ENCODE measurements around the gene MED15. TPM values are rescaled to one million over a fixed set of nuclear protein-coding genes. Genes with fewer than 3 reads are reported as not detected.
"Not testable (repeated sequence)": the region's sequence is repeated elsewhere in the genome, so short reads cannot be mapped to it uniquely, and the experiment has no call there.

The MED15 gene
- 31.0 and 56.8 TPM in 2 replicates for total RNA-seq (2014; rRNA removed; shearing (Covaris generic); ENCODE audit: low replicate concordance)

- in situ Hi-C loops (cut with HindIII; ENCODE audit: low pct_unique_long_range_greater_than_20kb, low sequenced_read_pairs), result no loop called here
- DNase-seq (ENCODE audit: low read depth), result peak; percentile 89
Observed at GRCh38 chr22:20507253-20508066, at the start of gene MED15. Gene MED15 (plus strand): TSS chr22:20507610. CDS start chr22:20507679, 69 bp downstream.

GRCh38 chr22:20458530-20459151 lies 48.8 kb upstream of the MED15 start:
- in situ Hi-C loops (cut with HindIII; ENCODE audit: low pct_unique_long_range_greater_than_20kb, low sequenced_read_pairs), result no loop called here
- DNase-seq (ENCODE audit: low read depth), result no peak

- no peak for DNase-seq (ENCODE audit: low read depth)
- in situ Hi-C loops (cut with HindIII; ENCODE audit: low pct_unique_long_range_greater_than_20kb, low sequenced_read_pairs), result no loop called here
Observed at GRCh38 chr22:20459152-20459542, 48.3 kb upstream of the MED15 start.

- no peak for DNase-seq (ENCODE audit: low read depth)
- in situ Hi-C loops (cut with HindIII; ENCODE audit: low pct_unique_long_range_greater_than_20kb, low sequenced_read_pairs), result no loop called here
Observed at GRCh38 chr22:20459862-20460261, 47.5 kb upstream of the MED15 start.

DNA sequence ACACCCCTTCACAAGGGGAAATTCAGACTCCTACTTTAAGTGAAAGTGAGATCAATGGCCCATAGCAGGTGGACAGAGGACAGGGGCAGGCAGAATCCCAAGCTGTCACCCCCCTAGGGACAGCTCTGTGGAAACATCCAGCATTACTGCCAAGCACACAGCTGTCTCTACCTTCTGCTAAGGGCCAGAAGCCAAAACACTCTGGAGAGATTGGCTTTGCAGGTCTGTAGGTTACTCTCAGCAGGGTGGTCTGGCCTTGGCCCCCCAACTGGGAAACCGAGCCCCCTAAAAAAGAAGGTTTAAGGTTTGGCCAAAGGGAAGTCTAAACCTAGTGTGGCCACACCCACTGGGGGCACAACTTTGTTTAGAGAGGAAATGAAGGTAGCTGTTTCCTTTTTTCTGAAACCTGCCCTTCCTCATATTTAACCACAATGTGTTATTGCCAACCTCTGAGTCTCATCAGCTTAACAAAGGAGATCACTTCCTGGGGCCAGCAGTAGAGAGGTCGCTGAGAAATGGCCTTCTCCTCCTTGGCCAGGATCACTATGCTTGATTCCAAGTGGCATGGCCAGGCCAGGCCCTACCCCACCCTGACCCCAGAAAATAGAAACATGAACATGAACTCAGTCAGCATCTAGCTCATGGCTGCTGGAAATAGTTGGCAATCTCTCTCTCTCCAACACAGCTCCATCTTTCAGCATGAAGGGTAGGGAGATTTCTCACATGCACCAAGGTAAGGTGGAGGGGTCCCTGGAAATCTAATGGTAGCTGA lies 43.9 kb upstream of the MED15 start:
- DNase-seq (ENCODE audit: low read depth), result no peak
- in situ Hi-C loops (cut with HindIII; ENCODE audit: low pct_unique_long_range_greater_than_20kb, low sequenced_read_pairs), result no loop called here

GRCh38 chr22:20464096-20464614 lies 43.3 kb upstream of the MED15 start:
- in situ Hi-C loops (cut with HindIII; ENCODE audit: low pct_unique_long_range_greater_than_20kb, low sequenced_read_pairs), result no loop called here
- DNase-seq (ENCODE audit: low read depth), result no peak

DNA sequence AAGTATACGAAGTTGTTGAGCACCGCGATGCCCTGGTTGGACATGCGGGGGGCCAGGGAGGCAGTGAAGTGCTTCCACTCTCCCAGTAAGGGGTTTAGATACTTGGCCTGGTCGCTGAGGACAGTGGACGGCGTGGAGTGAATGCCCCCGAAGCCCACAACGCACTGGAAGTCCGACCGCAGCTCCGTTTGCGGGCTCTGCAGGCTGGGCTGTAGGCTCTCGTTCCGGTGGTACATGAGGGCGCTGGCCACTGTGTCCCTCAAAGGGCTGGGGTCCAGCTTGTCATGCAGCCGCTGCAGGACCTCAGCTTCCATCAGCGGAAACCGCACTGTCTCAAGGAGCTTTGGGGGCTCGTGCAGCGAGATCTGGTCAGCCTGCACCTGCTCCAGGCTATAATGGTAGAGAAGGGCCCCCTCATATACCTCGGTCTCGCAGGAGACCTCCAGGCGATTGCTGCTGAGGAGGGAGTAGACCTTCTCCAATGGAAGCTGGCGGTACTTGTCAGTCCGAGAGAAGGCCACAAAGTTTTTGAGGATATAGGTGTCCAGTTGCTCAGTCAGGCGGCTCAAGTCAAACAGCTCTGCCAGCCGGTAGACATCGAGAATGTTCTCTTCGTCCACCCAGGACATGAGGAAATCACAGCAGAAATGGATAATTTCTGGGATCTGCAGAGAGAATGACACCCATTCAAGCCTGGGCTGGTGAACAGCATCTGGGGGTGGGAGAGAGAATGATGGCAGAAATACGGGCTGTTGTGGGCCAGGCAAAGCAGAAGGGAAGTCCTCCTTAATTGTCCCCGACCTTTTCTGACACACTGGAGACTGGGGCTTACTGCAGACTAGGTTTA lies 42.3 kb upstream of the MED15 start:
- DNase-seq (ENCODE audit: low read depth), result no peak
- in situ Hi-C loops (cut with HindIII; ENCODE audit: low pct_unique_long_range_greater_than_20kb, low sequenced_read_pairs), result no loop called here

GRCh38 chr22:20465759-20466077 lies 41.7 kb upstream of the MED15 start:
- in situ Hi-C loops (cut with HindIII; ENCODE audit: low pct_unique_long_range_greater_than_20kb, low sequenced_read_pairs), result no loop called here
- DNase-seq (ENCODE audit: low read depth), result no peak

DNA sequence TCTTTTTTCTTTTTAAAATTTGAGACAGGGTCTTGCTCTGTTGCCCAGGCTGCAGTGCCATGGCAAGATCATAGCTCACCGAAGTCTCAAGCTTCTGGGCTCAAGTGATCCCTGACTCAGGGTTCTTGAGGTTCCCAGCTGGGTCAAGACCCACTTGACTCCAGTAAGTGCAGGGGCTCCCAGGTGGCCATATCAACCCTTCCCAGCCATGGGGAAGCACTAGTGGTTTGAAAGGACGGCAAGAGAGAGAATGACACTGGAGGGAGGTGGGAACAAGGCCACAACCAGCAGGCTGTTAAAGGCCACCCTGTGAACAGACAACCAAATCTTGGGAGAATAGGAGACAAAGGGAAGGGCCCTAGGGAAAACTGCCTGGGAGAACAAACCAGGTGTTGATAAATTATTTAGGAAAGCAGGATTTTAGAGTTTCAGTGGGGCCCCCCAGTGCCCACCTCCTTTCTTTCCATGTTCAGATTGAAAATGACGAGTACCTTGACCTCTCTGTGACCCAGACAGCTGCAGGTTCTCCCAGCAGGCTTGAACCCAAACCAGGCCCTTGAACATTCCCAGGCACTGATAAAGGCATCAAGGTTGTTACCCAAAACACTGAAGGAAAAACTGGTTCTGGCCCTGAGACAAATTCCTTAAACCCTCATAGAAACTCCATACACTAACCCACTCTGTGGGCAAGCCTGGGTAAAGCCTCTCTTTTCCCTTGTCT lies 40.6 kb upstream of the MED15 start:
- DNase-seq (ENCODE audit: low read depth), result no peak
- in situ Hi-C loops (cut with HindIII; ENCODE audit: low pct_unique_long_range_greater_than_20kb, low sequenced_read_pairs), result no loop called here

DNA sequence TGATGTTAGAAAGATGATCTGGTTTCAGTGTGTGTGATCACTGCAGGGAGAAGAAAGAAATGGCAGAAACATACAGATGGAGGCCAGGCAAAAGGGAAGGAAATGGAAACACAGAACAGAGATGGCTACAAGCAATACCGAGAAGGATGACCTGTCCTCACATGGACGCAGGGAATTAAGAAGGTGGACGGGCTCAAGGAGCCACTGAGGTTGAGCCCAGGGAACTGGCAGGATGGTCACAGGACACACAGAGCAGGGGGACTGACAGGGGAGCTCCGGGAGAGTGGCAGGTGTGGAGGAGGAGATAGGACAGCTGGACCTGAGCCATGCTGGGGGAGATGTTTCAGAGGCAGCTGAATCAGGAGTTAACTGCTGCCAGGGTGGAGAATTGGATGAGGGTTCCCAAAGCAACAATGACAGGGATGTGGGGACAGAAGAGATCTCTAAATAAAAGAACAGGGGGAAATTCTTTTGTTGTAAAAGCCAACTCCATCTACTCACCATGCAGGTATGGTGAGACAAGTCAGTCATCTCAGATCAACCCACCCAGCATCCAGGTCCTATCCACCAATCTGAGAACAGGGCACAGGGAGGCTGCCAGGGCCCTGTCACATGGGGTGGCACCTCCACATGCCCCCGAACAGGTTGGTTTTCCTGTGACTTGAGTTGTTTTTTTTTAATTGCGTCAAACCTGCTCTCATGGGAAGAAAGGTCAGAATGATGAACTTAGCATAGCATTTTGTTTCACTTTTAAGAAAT lies 38.1 kb upstream of the MED15 start:
- in situ Hi-C loops (cut with HindIII; ENCODE audit: low pct_unique_long_range_greater_than_20kb, low sequenced_read_pairs), result no loop called here
- no peak for DNase-seq (ENCODE audit: low read depth)

GRCh38 chr22:20470525-20470924 lies 36.9 kb upstream of the MED15 start:
- DNase-seq (ENCODE audit: low read depth); in situ Hi-C loops (cut with HindIII; ENCODE audit: low pct_unique_long_range_greater_than_20kb, low sequenced_read_pairs): not testable (repeated sequence)

DNA sequence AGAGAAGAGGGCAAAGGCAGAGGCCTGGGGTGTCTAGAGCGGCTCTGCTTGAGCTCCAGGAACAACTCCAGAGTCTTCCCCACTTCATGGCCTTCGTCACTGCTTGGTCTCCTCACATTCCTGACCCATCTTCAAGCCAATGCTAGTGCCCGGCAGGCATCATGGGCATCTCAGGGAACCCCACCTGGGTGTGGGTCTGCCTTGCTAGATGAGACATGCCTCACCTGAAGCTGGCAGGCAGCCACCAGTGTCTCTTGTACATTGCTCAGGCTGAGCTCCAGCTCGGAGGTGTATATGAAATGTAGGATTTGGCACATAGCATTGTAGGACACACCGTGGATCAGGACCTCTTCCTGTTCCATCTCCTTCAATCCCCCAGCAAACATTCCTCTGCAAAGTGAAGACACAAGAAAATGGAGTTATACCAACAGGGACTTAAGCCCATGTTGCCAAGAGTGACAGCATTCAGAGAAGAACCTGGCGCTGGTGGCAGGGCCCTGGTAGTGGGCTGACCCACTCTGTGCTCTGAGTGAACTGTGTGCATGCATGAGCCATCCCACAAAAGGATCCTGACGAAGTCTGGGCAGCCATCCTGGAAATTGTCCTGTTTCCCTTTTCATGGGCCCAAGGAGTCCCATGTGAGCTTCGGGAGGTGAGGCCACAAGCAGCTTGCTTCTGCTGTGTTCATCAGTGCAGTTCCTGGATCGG lies 36.1 kb upstream of the MED15 start:
- no peak for DNase-seq (ENCODE audit: low read depth)
- in situ Hi-C loops (cut with HindIII; ENCODE audit: low pct_unique_long_range_greater_than_20kb, low sequenced_read_pairs), result no loop called here

GRCh38 chr22:20472629-20473442 lies 34.6 kb upstream of the MED15 start:
- DNase-seq (ENCODE audit: low read depth), result no peak
- in situ Hi-C loops (cut with HindIII; ENCODE audit: low pct_unique_long_range_greater_than_20kb, low sequenced_read_pairs), result no loop called here

DNA sequence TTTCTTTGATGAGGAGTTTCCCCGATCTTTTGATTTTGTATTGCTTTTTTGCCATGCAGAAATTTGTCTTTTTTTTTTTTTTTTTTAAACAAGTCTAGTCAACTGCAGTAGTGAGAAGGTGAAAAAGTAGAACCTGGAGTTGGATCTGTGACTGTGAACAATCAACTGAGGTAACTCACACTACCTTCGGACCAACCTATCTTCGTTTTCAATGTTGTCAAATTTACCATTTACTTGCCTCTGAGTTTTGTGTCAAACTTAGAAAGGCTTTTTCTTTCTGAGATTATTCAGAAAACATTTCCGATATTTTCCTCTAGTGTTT lies 32.3 kb upstream of the MED15 start:
- in situ Hi-C loops (cut with HindIII; ENCODE audit: low pct_unique_long_range_greater_than_20kb, low sequenced_read_pairs), result no loop called here
- no peak for DNase-seq (ENCODE audit: low read depth)

DNA sequence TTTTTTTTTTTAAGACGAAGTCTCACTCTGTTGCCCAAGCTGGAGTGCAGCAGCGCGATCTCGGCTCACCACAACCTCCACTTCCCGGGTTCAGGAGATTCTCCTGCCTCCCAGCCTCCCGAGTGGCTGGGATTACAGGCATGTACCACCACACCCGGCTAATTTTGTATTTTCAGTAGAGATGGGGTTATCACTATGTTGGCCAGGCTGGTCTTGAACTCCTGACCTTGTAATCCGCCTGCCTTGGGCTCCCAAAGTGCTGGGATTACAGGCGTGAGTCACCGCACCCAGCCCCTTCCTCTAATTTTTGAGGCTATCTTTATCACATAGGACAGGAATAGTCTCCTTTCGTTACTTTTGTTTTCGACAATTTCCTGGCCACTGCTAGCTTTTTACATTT lies 31.8 kb upstream of the MED15 start:
- in situ Hi-C loops (cut with HindIII; ENCODE audit: low pct_unique_long_range_greater_than_20kb, low sequenced_read_pairs); DNase-seq (ENCODE audit: low read depth): not testable (repeated sequence)

DNA sequence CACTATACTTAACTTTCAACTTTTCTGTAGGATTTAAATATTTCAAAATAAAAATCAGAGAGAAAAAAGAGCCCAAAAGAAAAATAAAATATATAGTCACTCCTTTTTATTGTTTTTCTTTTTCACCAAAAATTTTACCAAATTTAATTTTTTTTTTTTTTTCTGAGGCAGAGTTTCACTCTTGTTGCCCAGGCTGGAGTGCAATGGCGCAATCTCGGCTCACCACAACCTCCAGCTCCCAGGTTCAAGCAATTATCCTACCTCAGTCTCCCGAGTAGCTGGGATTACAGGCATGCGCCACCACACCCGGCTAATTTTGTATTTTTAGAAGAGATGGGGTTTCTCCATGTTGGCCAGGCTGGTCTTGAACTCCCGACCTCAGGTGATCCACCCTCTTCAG lies 29.4 kb upstream of the MED15 start:
- in situ Hi-C loops (cut with HindIII; ENCODE audit: low pct_unique_long_range_greater_than_20kb, low sequenced_read_pairs); DNase-seq (ENCODE audit: low read depth): not testable (repeated sequence)

All from Caki2 (cell line).